ENCODE measurements around the gene CYP4F3.
"Not testable (repeated sequence)": the region's sequence is repeated elsewhere in the genome, so short reads cannot be mapped to it uniquely, and the experiment has no call there.

DNA sequence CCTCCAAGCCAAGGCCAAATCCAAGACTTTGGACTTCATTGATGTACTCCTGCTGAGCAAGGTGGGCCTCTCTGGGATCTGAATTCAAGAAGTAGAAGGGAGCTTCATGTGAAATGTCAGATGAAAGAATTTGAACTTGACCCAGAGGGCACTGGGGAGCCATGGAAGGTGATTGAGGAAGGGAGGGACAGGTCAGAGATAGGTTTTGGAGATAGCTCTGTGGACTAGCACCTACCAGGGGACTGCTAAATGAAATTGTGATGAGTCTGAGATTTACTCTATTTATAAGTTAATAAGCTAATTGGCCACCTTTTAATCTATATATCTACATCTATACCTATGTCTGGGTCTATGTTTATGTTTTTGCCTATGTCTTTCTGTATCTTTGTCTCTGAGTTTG lies 9.4 kb downstream of the CYP4F3 start:
- not testable (repeated sequence) for TF ChIP-seq EZH2 (IDR thresholded peaks at IDR 0.05); POLR2AphosphoS5 (IDR thresholded peaks at IDR 0.05; ENCODE audit: borderline replicate concordance, low read depth, low read length); FOXP2 (optimal IDR thresholded peaks at IDR 0.05; ENCODE audit: control extremely low read depth, extremely low read length, insufficient read depth)

All from SK-N-MC (cell line).